ENCODE measurements around the gene CYP27B1. TPM values are rescaled to one million over a fixed set of nuclear protein-coding genes. Genes with fewer than 3 reads are reported as not detected.

CYP27B1 gene
- total RNA-seq, 4 donors from 2014 or later, result 0.17 to 0.44 TPM; not detected in 2

- TF ChIP-seq CTCF (IDR thresholded peaks at IDR 0.05; ENCODE audit: low read depth), result no peak
Observed at GRCh38 chr12:57764662-57765002, 2.2 kb downstream of the CYP27B1 start.

- no peak for TF ChIP-seq CTCF (IDR thresholded peaks at IDR 0.05; ENCODE audit: low read depth)
Observed at GRCh38 chr12:57763881-57764661, 2.8 kb downstream of the CYP27B1 start.

- no peak for TF ChIP-seq CTCF (IDR thresholded peaks at IDR 0.05; ENCODE audit: low read depth)
Observed at GRCh38 chr12:57762463-57762862, 4.4 kb downstream of the CYP27B1 start.

- no peak for TF ChIP-seq CTCF (IDR thresholded peaks at IDR 0.05; ENCODE audit: low read depth)
Observed at GRCh38 chr12:57761391-57761998, 5.4 kb downstream of the CYP27B1 start.

- no peak for TF ChIP-seq CTCF (IDR thresholded peaks at IDR 0.05; ENCODE audit: low read depth)
Observed at GRCh38 chr12:57760347-57760982, 6.4 kb downstream of the CYP27B1 start.

- TF ChIP-seq CTCF (IDR thresholded peaks at IDR 0.05; ENCODE audit: low read depth), result no peak
Observed at GRCh38 chr12:57759360-57759980, 7.4 kb downstream of the CYP27B1 start.

Measured in subcutaneous adipose tissue (tissue), 4 donors.